Gastrocnemius medialis (tissue), 4 donors: ENCODE results near the gene PRR22.

Experiments used
- CTCF ChIP-seq, 5 experiments: fragments of 450-650 bp in 3 of 5; fragments of 200-600 bp in 2 of 5; sonication (generic) in 2 of 5; IDR thresholded peaks in 4 of 5; conservative IDR thresholded peaks in 1 of 5; 1 replicate in 4 of 5; 2 replicates in 1 of 5; pipeline ENCODE4 v1.5.1; 2016 to 2019; ENCODE audit warnings: antibody characterized with exemption in 5 of 5, mild to moderate bottlenecking in 3 of 5, moderate library complexity in 3 of 5
- POLR2A ChIP-seq, 2 donors: fragments of 450-650 bp; IDR thresholded peaks; one replicate each; pipeline ENCODE4 v1.6.1; 2017; ENCODE audit warnings: antibody characterized with exemption in 2 of 2, mild to moderate bottlenecking in 2 of 2, moderate library complexity in 2 of 2

GRCh38 chr19:5795382-5795919 is 10.9 kb upstream of the PRR22 start:
- TF ChIP-seq CTCF (IDR thresholded peaks at IDR 0.05 in 4 of 5, conservative IDR thresholded peaks at IDR 0.05 in 1 of 5) = no peak
- TF ChIP-seq POLR2A (IDR thresholded peaks at IDR 0.05) = no peak
